HG03025 (cell line): ENCODE measurements around the gene LRRTM1.

Experiments used
- ATAC-seq: cut with Tn5 transposase; IDR thresholded peaks from one replicate; pipeline ENCODE4 v1.9.1; 2021; ENCODE audit warnings: mild to moderate bottlenecking, moderate library complexity; ENCODE audit not compliant: unreplicated experiment, low FRiP score

LRRTM1 gene

GRCh38 chr2:80303909-80304837, at the start of gene LRRTM1:
TSS of gene LRRTM1 (minus strand) at chr2:80304752. CDS start at chr2:80303819, 933 bp downstream.
- ATAC-seq: no peak

- ATAC-seq: no peak
These were observed 46.7 kb upstream of the LRRTM1 start for GRCh38 chr2:80351231-80351630.

- ATAC-seq: no peak
These were observed 44.4 kb upstream of the LRRTM1 start for GRCh38 chr2:80348953-80349352.

GRCh38 chr2:80348078-80348477, 43.5 kb upstream of the LRRTM1 start:
- no peak for ATAC-seq

GRCh38 chr2:80340022-80340421, 35.5 kb upstream of the LRRTM1 start:
- no peak for ATAC-seq

- no peak for ATAC-seq
These were observed 34.2 kb upstream of the LRRTM1 start for GRCh38 chr2:80338794-80339193.

GRCh38 chr2:80335411-80335810, 30.9 kb upstream of the LRRTM1 start:
- ATAC-seq: no peak

GRCh38 chr2:80333886-80334285, 29.3 kb upstream of the LRRTM1 start:
- no peak for ATAC-seq

- no peak for ATAC-seq
These were observed 26.2 kb upstream of the LRRTM1 start for GRCh38 chr2:80330527-80331450.

GRCh38 chr2:80329491-80329890, 24.9 kb upstream of the LRRTM1 start:
- ATAC-seq: no peak

- ATAC-seq: no peak
These were observed 23.6 kb upstream of the LRRTM1 start for GRCh38 chr2:80328159-80328571.

- no peak for ATAC-seq
These were observed 22.3 kb upstream of the LRRTM1 start for GRCh38 chr2:80326861-80327260.

- ATAC-seq: no peak
These were observed 21.7 kb upstream of the LRRTM1 start for GRCh38 chr2:80326214-80326613.

GRCh38 chr2:80324525-80324924, 20.0 kb upstream of the LRRTM1 start:
- ATAC-seq: no peak

- no peak for ATAC-seq
These were observed 19.1 kb upstream of the LRRTM1 start for GRCh38 chr2:80323610-80324009.

GRCh38 chr2:80322958-80323357, 18.4 kb upstream of the LRRTM1 start:
- no peak for ATAC-seq

- no peak for ATAC-seq
These were observed 17.9 kb upstream of the LRRTM1 start for GRCh38 chr2:80322311-80322920.

- ATAC-seq: no peak
These were observed 7.8 kb upstream of the LRRTM1 start for GRCh38 chr2:80312282-80312839.

GRCh38 chr2:80311304-80311703, 6.8 kb upstream of the LRRTM1 start:
- ATAC-seq: no peak
